ENCODE results near the gene ARHGAP23. TPM values are rescaled to one million over a fixed set of nuclear protein-coding genes. Genes with fewer than 3 reads are reported as not detected.

Gene ARHGAP23
- total RNA-seq, 1 experiment from 2014 or later = 97.9 TPM

GRCh38 chr17:38427160-38427949 is 909 bp upstream of the ARHGAP23 start:
- no peak overlapping the region for H2BK120ac ChIP-seq (ENCODE audit: low read depth, low read length, poor library complexity, severe bottlenecking)
- H3K4me3 Mint-ChIP-seq = peak overlapping the region; percentile 55 to 79
- no peaks in the 10 kb centered on the region for H3K79me1 ChIP-seq (ENCODE audit: insufficient read depth, low read depth, low read length, poor library complexity, severe bottlenecking)
- H3K4me1 Mint-ChIP-seq = peaks cover 49 to 62% of the 10 kb centered on the region in 2 experiments
- H3K56ac ChIP-seq (ENCODE audit: insufficient read length, low read depth, low read length) = no peak overlapping the region
- no peak overlapping the region for H4K5ac ChIP-seq (ENCODE audit: insufficient read length, low read depth, low read length)
- H3K79me2 ChIP-seq (ENCODE audit: insufficient read depth, low read length) = peaks cover 20% of the 10 kb centered on the region; the same call in 1 of the 2 replicates
- H3K23ac ChIP-seq (ENCODE audit: insufficient read length, low read depth, low read length) = no peak overlapping the region
- no peak overlapping the region for H4K91ac ChIP-seq (ENCODE audit: insufficient read length, low read depth, low read length)
- peak overlapping the region; percentile 90 for H3K4me2 ChIP-seq (ENCODE audit: insufficient read depth, insufficient read length, low read length)
- H3K23me2 ChIP-seq (ENCODE audit: insufficient read length, low read depth, low read length, poor library complexity, severe bottlenecking) = peaks cover 11% of the 10 kb centered on the region
- TF ChIP-seq CTCF (conservative IDR thresholded peaks at IDR 0.05) = no peak
- H3K14ac ChIP-seq (ENCODE audit: insufficient read depth, low read length) = no peak overlapping the region
- H3K27me3 ChIP-seq (ENCODE audit: insufficient read depth, low read length) = no peaks in the 10 kb centered on the region
- DNase-seq = no peak
- no peak overlapping the region for H3K27ac Mint-ChIP-seq
- H2BK15ac ChIP-seq (ENCODE audit: low read depth, low read length) = no peak overlapping the region
- no peak overlapping the region for H2BK5ac ChIP-seq (ENCODE audit: insufficient read length, low read length)
- H3K27me3 Mint-ChIP-seq (ENCODE audit: low read depth) = peaks cover 2% of the 10 kb centered on the region
- H4K20me1 ChIP-seq (ENCODE audit: control insufficient read depth, insufficient read depth, insufficient read length) = no peaks in the 10 kb centered on the region
- no peak overlapping the region for H2AK5ac ChIP-seq (ENCODE audit: insufficient read length, low read length)
- no peak overlapping the region for H3K27ac ChIP-seq (ENCODE audit: insufficient read length, low read depth, low read length)
- H2BK20ac ChIP-seq (ENCODE audit: low read depth, low read length, poor library complexity, severe bottlenecking) = no peak overlapping the region
- no peaks in the 10 kb centered on the region for H3K9me3 ChIP-seq (ENCODE audit: control insufficient read depth, low read depth, low read length)
- no CpG with 5 or more reads among the region's 7 CpGs for WGBS (ENCODE audit: extremely low coverage, insufficient read length, low lambda C conversion rate)
- H3K9ac ChIP-seq (ENCODE audit: extremely low read depth, insufficient read length, low read length) = no peak overlapping the region
- no peak overlapping the region for H3K18ac ChIP-seq (ENCODE audit: insufficient read length, low read depth, low read length)
- H3T11ph ChIP-seq (ENCODE audit: low read length) = no peak overlapping the region
- H3K9me3 Mint-ChIP-seq = no peaks in the 10 kb centered on the region
- no peak overlapping the region for H4K8ac ChIP-seq (replicated peaks; ENCODE audit: insufficient read length, low read depth, low read length)
- H2AFZ ChIP-seq (ENCODE audit: low read length) = no peak overlapping the region
- peaks cover 15% of the 10 kb centered on the region; the same call in 1 of the 2 replicates for H3K4me1 ChIP-seq (ENCODE audit: insufficient read depth, low read length)
- H3K36me3 Mint-ChIP-seq (ENCODE audit: insufficient read depth in 1 of 3, low read depth in 3 of 3) = 0 out of 7 replicates have a peak, but pooled peaks cover 0 to under 1% (median 0%) of the 10 kb centered on the region in 3 experiments
- H2BK12ac ChIP-seq (ENCODE audit: insufficient read length, low read depth, low read length) = no peak overlapping the region
- H3K4ac ChIP-seq (ENCODE audit: low read depth, low read length) = no peak overlapping the region
